Astrocyte of the spinal cord (primary cell): ENCODE data around the gene ZNF600.
"Not testable (repeated sequence)": the region's sequence is repeated elsewhere in the genome, so short reads cannot be mapped to it uniquely, and the experiment has no call there.

Source experiments
- DNase-seq: peaks from one replicate; pipeline ENCODE4 v3.0.0; 2011; ENCODE audit warnings: low read depth, low spot score
- H3K4me3 ChIP-seq: 2 replicates; pipeline ENCODE4 v1.5.1; 2011; ENCODE audit warnings: low read depth, mild to moderate bottlenecking, low read length, moderate library complexity
- in situ Hi-C: cut with HindIII; loops from 2 replicates; pipeline ENCODE4 v1.10.0; 2017; ENCODE audit warnings: low sequenced_read_pairs
- TF ChIP-seq, protein P1 (sequence below): IDR thresholded peaks from 2 replicates; pipeline ENCODE4 v1.5.1; 2012; ENCODE audit warnings: low read depth, mild to moderate bottlenecking, low read length, inconsistent platforms

Gene ZNF600

DNA sequence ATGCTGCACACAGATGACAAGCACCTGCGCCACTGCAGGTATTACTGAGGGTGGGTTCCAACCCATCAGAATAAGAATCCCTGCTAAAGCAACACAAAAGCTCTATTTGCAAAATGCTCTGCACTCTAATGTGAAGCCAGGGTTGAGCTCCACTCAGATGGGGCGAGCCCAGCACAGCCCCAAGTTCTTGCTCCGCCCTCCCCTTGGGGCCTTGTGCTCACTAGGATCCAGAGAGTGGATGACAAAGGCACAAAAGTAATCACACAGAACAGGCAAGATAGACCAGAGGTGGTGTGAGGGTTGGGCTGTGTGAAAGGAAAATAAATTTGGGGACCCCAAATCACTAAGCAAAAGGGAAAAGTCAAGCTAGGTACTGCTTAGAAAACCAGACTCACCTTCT is 43.5 kb downstream of the ZNF600 start:
- TF ChIP-seq, protein P1, sequence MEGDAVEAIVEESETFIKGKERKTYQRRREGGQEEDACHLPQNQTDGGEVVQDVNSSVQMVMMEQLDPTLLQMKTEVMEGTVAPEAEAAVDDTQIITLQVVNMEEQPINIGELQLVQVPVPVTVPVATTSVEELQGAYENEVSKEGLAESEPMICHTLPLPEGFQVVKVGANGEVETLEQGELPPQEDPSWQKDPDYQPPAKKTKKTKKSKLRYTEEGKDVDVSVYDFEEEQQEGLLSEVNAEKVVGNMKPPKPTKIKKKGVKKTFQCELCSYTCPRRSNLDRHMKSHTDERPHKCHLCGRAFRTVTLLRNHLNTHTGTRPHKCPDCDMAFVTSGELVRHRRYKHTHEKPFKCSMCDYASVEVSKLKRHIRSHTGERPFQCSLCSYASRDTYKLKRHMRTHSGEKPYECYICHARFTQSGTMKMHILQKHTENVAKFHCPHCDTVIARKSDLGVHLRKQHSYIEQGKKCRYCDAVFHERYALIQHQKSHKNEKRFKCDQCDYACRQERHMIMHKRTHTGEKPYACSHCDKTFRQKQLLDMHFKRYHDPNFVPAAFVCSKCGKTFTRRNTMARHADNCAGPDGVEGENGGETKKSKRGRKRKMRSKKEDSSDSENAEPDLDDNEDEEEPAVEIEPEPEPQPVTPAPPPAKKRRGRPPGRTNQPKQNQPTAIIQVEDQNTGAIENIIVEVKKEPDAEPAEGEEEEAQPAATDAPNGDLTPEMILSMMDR, result no peak
- in situ Hi-C loops, result no loop called here
- no peak for DNase-seq
- no peak overlapping the region for H3K4me3 ChIP-seq

DNA sequence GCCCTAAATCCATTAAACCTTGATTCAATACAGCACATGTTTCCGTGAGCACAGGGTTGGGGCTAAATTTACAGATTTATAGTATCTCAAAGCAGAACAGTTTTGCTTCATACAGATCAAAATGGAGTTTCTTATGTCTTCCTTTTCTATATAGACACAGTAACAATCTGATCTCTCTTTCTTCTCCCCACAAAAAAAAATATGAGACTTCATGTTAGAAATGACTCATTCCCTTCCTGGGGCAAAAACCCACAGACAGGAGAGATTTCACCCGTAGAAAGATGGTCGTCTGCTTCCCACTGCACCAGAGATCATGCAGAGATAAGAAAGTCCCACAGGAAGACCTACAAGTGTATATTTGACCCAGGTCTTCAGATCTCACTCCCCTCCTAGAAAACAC is 44.1 kb downstream of the ZNF600 start:
- no peak for DNase-seq
- in situ Hi-C loops, result no loop called here
- H3K4me3 ChIP-seq, result no peak overlapping the region
- TF ChIP-seq, protein P1, result no peak

DNA sequence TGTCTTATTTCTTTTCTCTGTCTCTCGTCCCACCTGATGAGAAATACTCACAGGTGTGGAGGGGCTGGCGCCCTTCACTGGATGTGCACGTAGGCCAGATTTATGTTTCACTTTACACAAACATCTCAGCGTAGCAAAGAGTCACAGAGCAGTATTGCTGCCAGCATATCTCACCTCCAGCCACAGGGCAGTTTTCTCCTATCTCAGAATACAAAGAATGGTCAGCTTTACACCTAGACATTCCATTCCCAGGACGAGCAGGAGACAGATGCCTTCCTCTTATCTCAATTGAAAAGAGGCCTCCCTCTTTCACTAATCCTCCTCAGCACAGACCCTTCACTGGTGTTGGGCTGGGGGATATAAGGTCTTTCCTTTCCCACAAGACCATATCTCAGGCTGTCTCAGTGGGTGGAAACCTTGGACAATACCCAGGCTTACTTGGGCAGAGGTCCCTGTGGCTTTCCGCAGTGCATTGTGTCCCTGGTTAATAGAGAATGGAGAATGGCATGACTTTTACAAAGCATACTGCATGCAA is 44.6 kb downstream of the ZNF600 start:
- in situ Hi-C loops, result no loop called here
- no peak overlapping the region for H3K4me3 ChIP-seq
- TF ChIP-seq, protein P1, result no peak
- no peak for DNase-seq

DNA sequence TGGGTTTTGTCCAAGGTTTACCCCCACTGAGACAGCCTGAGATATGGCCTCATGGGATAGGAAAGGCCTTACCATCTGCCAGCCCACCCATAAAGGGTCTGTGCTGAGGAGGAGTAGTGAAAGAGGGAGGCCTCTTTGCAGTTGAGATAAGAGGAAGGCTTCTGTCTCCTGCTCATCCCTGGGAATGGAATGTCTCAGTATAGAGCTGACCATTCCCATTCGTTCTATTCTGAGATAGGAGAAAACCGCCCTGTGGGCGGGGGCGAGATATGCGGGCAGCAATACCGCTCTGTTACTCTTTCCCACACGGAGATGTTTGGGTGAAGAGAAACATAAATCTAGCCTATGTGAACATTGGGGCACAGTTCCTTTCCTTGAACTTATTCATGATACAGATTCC is 45.2 kb downstream of the ZNF600 start:
- H3K4me3 ChIP-seq, DNase-seq, in situ Hi-C loops: not testable (repeated sequence)

DNA sequence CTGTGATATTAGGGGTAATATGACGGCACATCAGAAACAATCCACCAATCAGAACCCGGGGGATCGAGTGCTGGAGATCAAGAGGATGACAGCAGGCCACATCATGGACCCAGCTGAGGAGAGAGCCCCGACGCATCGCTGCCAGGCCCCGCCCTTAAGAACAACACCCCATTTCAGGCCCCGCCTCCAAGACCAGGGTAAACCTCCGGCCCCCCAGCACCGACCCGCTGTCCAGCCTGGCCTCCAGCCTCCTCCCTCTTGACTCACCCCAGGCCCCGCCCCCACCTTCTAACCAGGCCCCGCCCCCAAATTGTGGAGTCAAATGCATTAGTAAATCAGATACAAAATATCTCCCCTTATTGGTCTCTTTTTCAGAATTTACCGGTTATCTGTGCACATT is 47.0 kb downstream of the ZNF600 start:
- TF ChIP-seq, protein P1, result no peak
- DNase-seq, result no peak
- no peak overlapping the region for H3K4me3 ChIP-seq
- in situ Hi-C loops, result no loop called here

DNA sequence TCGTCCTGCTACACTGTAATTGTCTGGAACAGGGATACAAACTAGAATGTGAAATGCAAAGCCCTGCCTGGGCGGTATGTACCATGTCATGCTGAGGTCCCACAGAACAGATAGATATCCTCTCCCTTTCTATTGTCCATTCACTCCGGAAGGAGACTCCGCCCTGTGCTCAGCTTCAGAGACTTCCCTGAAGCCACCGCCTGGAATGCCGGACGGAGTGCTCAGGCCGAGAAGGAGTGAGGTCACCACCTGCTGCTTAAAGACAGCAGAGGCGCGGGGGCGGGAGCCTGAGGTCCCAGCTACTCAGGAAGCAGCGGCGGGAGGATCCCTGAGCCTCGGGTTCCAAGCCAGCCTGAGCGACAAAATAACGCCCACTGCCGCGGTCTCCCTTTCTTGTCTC is 50.9 kb downstream of the ZNF600 start:
- peak; percentile 31 for DNase-seq
- H3K4me3 ChIP-seq, result no peak overlapping the region
- TF ChIP-seq, protein P1, result no peak
- in situ Hi-C loops, result no loop called here

DNA sequence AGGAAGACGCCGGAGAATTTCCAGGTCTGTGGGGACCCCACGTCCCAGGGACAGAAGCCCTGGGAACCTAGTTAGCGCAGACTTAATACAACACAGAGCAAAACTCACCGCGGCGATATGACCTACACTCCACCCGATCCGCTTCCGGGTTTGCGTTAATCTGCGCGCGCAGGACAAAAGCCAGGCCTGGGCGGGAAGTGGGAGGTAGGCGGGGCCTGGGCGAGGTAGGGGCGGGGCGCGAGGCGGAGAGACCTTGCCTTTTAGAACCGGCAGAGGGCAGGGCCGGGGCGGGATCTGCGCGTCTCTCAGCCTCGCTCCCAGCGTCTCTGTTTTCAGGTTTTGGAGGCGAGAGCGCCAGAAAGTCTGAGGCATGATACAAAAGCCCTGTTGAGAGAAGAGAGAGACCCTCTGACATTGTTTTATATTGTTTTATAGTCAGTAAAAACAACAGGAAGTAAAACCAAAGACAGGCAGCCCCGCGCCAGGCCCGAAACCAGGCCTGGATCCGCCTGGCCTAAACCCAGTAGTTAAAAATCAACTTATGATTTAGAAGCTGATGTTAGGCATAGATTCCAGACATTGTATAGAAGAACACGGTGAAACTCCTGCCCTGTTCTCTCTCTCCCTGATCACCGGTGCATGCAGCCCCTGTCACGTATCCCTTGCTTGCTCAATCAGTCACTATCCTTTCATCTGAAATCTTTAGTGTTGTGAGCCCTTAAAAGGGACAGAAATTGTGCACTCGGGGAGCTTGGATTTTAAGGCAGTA is 51.5 kb downstream of the ZNF600 start, which contains the start of gene ZNF611:
ZNF611 (minus strand) TSS at position 152 of the 769 bp plus-strand sequence. CDS start 19,150 bp downstream, outside the sequence.
- TF ChIP-seq, protein P1, result peak; percentile 58
- peak within 1 kb of the TSS; percentile 96 for H3K4me3 ChIP-seq
- DNase-seq, result peak; percentile 96
- in situ Hi-C loops, result no loop called here
